ENCODE results near the gene ASS1.

DNA sequence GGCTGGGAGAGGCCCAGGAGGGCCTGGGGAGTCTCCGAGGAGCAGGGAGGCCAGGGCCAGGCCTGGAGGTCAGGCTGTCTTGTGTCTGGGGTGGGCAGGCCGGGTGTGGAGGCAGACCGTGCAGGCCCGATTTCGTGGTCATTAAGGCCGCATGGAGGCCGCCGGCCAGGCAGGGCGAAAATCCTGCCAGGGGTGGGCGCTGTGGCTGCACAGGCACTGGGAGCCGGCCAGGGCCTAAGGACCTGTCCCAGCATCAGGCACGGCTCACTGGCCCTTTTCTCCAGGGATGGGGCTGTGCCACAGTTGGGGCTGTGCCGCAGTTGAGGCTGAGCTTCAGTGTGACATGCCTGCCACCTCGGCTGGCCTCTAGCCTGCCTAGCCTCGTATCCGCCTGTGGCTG, 35.9 kb downstream of the ASS1 start:
- TF ChIP-seq, protein P1, sequence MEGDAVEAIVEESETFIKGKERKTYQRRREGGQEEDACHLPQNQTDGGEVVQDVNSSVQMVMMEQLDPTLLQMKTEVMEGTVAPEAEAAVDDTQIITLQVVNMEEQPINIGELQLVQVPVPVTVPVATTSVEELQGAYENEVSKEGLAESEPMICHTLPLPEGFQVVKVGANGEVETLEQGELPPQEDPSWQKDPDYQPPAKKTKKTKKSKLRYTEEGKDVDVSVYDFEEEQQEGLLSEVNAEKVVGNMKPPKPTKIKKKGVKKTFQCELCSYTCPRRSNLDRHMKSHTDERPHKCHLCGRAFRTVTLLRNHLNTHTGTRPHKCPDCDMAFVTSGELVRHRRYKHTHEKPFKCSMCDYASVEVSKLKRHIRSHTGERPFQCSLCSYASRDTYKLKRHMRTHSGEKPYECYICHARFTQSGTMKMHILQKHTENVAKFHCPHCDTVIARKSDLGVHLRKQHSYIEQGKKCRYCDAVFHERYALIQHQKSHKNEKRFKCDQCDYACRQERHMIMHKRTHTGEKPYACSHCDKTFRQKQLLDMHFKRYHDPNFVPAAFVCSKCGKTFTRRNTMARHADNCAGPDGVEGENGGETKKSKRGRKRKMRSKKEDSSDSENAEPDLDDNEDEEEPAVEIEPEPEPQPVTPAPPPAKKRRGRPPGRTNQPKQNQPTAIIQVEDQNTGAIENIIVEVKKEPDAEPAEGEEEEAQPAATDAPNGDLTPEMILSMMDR (IDR thresholded peaks at IDR 0.05) = no peak
- no peak for TF ChIP-seq POLR2A (IDR thresholded peaks at IDR 0.05)

Measured in uterus (tissue), 2 donors.